ENCODE data around the gene DOCK9. TPM values are rescaled to one million over a fixed set of nuclear protein-coding genes. Genes with fewer than 3 reads are reported as not detected.

DOCK9 gene
- total RNA-seq, 2 donors from 2014 or later = 58.6 to 102 TPM

- H3K9me3 ChIP-seq = no peaks in the 10 kb centered on the region
- DNase-seq (ENCODE audit: low spot score) = no peak
- H3K4me1 ChIP-seq (ENCODE audit: control insufficient read depth in 1 of 2, low read depth in 2 of 2) = peaks cover 4 to 13% of the 10 kb centered on the region in 2 donors
- no peak overlapping the region for H3K4me3 ChIP-seq
- no peaks in the 10 kb centered on the region for H3K27me3 ChIP-seq (replicated peaks; ENCODE audit: insufficient read depth)
- TF ChIP-seq CTCF (IDR thresholded peaks at IDR 0.05) = no peak
- H3K36me3 ChIP-seq = no peaks in the 10 kb centered on the region
- no peak for ATAC-seq (ENCODE audit: insufficient number of reproducible peaks, low FRiP score, low read depth)
- H3K27ac ChIP-seq = no peak overlapping the region
Measured at GRCh38 chr13:98983182-98983581, 5.3 kb upstream of the DOCK9 start.

- no peak for DNase-seq (ENCODE audit: low spot score)
- H3K36me3 ChIP-seq = no peaks in the 10 kb centered on the region
- H3K27ac ChIP-seq = no peak overlapping the region
- no peak overlapping the region for H3K4me3 ChIP-seq
- H3K27me3 ChIP-seq (replicated peaks; ENCODE audit: insufficient read depth) = no peaks in the 10 kb centered on the region
- no peak for TF ChIP-seq CTCF (IDR thresholded peaks at IDR 0.05)
- peaks cover 4 to 25% of the 10 kb centered on the region in 2 donors for H3K4me1 ChIP-seq (ENCODE audit: control insufficient read depth in 1 of 2, low read depth in 2 of 2)
- H3K9me3 ChIP-seq = no peaks in the 10 kb centered on the region
- ATAC-seq (ENCODE audit: insufficient number of reproducible peaks, low FRiP score, low read depth) = no peak
Measured at GRCh38 chr13:98981369-98982080, 3.7 kb upstream of the DOCK9 start.

DNA sequence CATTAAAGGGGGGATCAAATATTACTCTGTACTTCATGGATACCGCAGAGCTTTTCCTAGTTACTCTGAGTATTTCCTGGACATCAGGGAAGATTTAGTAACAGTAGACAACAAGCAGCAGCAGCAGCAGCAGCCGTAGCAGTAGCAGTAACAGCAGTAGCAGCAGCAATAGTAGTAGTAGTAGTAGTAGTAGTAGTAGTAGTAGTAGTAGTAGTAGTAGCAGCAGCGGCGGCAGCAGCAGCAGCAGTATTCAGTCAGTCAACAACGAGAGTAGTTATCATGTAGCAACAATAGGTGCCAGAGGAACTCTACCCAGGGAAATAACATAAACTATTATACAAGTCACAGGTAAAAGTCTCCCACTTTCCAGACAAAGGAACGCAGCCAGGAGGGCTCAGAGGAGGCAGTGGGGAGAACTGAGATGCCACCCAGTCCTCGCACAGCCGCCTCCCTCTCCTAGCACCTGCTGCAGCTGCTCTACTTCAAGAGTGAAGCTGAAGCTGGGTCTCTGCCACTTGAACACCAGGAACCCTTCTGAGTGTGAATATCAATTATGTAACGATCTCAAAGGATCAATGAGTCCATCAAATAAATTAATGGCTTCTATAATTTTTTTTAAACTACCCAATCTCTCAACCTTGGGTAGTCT, 1.3 kb upstream of the DOCK9 start:
- TF ChIP-seq CTCF (IDR thresholded peaks at IDR 0.05) = no peak
- Histone ChIP-seq H3K36me3 (no peaks in the 10 kb centered on the region), H3K27me3 (replicated peaks; ENCODE audit: insufficient read depth) (no peaks in the 10 kb centered on the region), H3K9me3 (no peaks in the 10 kb centered on the region), H3K27ac (no peak overlapping the region), H3K4me1 (ENCODE audit: control insufficient read depth in 1 of 2, low read depth in 2 of 2) (peaks cover 8 to 25% of the 10 kb centered on the region in 2 donors), H3K4me3 (no peak overlapping the region)
- no peak for ATAC-seq (ENCODE audit: insufficient number of reproducible peaks, low FRiP score, low read depth)
- no peak for DNase-seq (ENCODE audit: low spot score)

DNA sequence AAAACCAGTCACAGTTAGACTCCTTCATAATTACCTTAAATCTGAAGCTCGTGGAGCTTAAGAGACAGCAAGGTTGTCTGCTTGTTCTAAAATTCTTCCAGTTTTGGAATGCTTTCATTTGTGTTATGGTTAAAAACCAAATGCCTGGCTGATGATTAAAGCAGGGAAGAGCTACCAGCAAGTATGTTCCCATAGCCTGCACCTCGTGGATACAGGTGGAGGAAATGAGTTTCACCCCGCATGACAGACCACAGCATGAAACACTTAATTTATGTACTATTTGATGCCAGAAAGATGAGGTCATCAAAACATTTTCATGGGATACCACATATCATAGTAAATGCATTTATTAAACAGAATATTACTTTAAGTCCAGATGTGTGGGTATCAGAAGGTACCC, 416 bp upstream of the DOCK9 start:
- DNase-seq (ENCODE audit: low spot score) = no peak
- Histone ChIP-seq H3K27ac (peak overlapping the region in 1 of 2 donors; percentile 10), H3K4me3 (peak overlapping the region; percentile 71), H3K9me3 (no peaks in the 10 kb centered on the region), H3K4me1 (ENCODE audit: control insufficient read depth in 1 of 2, low read depth in 2 of 2) (peaks cover 7 to 24% of the 10 kb centered on the region in 2 donors), H3K36me3 (no peaks in the 10 kb centered on the region), H3K27me3 (replicated peaks; ENCODE audit: insufficient read depth) (no peaks in the 10 kb centered on the region)
- no peak for TF ChIP-seq CTCF (IDR thresholded peaks at IDR 0.05)
- no peak for ATAC-seq (ENCODE audit: insufficient number of reproducible peaks, low FRiP score, low read depth)

DNA sequence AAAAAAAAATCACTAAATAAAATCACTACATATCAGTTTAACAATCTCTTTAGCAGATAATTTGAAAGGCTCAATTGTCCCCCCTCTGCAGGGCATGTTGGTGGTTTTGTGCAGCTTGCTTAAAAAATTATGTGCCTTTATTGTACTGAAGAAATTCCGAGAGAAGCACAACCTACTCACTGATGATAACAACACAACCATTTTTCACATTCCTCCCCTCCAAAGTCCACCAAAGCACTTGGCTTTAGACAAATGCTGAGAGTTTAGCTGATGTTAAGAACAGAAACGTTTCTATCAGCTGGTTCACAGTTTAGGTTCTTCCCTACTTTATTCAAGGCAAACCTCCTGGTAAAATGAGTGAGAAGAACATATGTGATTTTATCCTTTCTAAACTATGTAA, 923 bp downstream of the DOCK9 start:
- no peak overlapping the region for H3K27ac ChIP-seq
- H3K4me1 ChIP-seq (ENCODE audit: control insufficient read depth in 1 of 2, low read depth in 2 of 2) = peaks cover 4 to 24% of the 10 kb centered on the region in 2 donors
- no peaks in the 10 kb centered on the region for H3K9me3 ChIP-seq
- H3K4me3 ChIP-seq = peak overlapping the region; percentile 71
- DNase-seq (ENCODE audit: low spot score) (no peak), ATAC-seq (ENCODE audit: insufficient number of reproducible peaks, low FRiP score, low read depth) (no peak)
- no peaks in the 10 kb centered on the region for H3K27me3 ChIP-seq (replicated peaks; ENCODE audit: insufficient read depth)
- no peak for TF ChIP-seq CTCF (IDR thresholded peaks at IDR 0.05)
- H3K36me3 ChIP-seq = no peaks in the 10 kb centered on the region
